IPS-11a (cell line): ENCODE results near the gene TRERF1.

Experiments used
- H3K4me3 ChIP-seq: one replicate; pipeline ENCODE4 v1.5.1; 2013; ENCODE audit warnings: low read depth, low read length, control low read depth

TRERF1 gene

GRCh38 chr6:42424906-42425474 is 26.7 kb downstream of the TRERF1 start:
- H3K4me3 ChIP-seq: no peak overlapping the region

DNA sequence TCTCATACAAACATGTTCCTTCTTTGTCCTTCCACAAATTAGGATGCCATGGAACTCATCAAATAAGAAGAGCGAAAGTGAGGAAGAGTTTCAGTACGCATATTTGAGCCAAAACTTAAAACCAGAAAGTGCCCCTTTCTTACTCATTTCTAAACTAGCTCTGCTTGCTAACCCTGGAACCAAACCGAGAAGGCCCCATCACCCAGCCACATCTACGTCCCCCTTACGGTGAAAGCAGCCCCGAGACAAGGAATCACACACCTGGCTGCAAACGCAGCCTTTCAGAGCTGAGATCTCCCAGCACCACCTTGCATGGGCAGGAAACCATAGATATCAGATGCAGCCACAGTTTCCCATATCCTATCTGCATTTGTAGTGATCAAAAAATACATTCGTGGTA is 28.5 kb downstream of the TRERF1 start:
- H3K4me3 ChIP-seq: no peak overlapping the region

- no peak overlapping the region for H3K4me3 ChIP-seq
Measured at GRCh38 chr6:42420741-42421140, 31.0 kb downstream of the TRERF1 start.

DNA sequence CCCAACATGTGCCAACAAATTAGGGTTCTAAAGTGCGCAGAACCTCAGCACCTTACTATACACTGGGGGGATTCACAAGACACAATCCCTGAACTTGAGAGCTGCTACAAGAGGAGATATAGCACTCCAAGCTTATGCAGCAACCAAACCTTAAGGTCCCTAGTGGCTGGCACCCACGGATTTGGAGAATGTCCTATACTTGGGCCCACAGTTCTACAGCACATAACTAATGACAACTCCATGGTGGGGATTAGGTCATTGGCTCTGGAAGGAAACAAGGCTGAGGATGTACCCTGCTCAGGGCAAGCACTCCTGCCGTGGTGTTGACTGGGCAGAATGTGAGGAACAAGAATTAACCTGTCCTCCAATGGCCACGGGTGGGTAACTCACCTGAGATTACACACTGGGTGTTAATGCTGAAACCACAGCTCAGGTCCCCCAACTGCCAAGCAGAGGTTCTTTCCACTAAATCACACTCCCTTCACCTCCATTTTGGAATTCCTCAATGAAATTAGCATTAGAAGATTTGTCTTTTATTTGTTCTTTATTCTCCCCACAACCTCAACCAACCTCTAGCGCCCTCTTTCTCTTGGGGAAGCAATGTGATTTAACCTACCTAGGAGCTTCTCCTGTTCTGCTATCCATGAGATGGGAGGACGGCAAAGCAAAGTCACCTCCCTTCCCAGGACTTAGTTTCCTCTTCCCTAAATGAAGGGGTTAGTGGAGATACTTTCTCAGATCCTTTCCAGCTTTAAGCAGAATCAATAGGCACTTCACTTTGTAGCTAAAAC is 32.0 kb downstream of the TRERF1 start:
- H3K4me3 ChIP-seq: no peak overlapping the region

DNA sequence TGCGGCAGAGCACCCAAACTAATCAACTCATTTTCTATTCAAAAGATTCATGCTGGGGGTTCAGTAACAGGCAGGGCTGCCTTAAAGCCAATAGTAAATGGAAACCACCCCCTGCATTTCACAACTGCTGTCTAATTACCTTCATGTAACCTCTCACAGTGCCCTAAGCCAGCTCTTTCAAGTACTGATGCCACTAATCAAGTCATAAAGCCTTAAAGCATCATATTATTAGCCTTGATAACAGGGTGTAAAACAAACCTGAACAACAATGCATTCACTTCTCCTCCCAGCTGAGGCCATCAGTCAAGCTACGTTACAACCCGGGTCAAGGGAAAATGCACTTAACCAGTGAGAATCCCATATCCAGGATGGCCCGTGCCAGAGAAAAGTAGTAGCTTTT is 33.0 kb downstream of the TRERF1 start:
- no peak overlapping the region for H3K4me3 ChIP-seq

DNA sequence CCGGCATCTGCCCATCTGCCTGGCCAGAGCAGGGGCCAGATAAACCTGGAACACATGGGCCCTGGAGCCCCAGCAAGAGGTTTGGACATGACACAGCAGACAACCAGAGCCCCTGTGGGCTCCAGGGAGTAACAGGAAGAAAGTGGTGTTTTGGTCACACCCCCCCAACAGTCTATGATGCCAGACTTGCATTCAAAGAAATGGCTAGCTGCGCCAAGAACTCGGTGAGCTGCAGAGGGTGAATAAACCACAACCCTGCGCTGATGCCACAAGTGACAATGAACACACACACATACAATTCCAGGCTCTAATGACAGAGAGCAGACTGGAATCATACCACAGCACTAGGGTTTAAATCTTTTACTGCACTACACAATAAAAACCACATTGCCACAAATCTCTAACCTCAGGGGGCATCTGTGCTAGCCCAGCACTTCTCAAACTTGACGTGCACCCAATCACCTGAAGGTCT is 34.0 kb downstream of the TRERF1 start:
- no peak overlapping the region for H3K4me3 ChIP-seq

DNA sequence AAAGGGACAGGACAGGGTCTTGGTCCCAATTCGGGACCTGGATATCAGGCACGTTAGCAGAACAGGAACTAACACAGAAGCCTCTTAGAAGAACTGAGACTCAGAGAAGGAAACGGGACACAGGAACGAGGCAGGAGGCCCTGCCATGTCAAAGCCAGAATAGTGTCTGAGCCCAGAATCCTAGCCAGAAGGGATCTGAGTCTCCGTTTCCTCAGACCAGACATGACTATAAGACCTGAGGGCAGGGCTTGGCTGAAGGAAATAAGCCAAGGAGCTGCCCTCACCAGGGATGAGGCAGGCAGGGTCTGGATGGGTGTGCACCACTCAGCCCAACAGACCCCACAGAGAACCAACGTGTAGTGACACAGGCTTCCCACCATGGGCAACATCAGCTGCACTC is 40.3 kb downstream of the TRERF1 start:
- H3K4me3 ChIP-seq: no peak overlapping the region

DNA sequence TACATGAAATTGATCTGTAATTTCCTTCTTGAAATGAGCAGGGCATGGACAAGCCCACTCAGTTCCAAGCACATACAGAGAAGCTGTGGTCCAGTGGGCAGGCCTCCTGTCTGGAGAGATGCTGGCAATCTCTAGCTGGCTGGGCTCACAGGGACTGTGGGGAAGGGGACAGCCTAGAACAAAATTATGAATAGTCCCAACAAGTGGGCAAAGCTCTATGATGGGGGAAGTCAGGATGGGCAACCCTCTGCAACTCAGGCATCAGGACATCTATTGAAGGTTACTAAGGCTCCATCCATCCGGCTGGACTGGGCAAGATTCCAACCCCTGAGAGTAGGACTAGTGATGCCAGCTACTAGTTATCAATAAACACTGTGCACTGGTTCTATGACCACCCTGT is 40.9 kb downstream of the TRERF1 start:
- no peak overlapping the region for H3K4me3 ChIP-seq

GRCh38 chr6:42409581-42409980 is 42.1 kb downstream of the TRERF1 start:
- H3K4me3 ChIP-seq: no peak overlapping the region

- no peak overlapping the region for H3K4me3 ChIP-seq
Measured at GRCh38 chr6:42407379-42407778, 44.3 kb downstream of the TRERF1 start.

DNA sequence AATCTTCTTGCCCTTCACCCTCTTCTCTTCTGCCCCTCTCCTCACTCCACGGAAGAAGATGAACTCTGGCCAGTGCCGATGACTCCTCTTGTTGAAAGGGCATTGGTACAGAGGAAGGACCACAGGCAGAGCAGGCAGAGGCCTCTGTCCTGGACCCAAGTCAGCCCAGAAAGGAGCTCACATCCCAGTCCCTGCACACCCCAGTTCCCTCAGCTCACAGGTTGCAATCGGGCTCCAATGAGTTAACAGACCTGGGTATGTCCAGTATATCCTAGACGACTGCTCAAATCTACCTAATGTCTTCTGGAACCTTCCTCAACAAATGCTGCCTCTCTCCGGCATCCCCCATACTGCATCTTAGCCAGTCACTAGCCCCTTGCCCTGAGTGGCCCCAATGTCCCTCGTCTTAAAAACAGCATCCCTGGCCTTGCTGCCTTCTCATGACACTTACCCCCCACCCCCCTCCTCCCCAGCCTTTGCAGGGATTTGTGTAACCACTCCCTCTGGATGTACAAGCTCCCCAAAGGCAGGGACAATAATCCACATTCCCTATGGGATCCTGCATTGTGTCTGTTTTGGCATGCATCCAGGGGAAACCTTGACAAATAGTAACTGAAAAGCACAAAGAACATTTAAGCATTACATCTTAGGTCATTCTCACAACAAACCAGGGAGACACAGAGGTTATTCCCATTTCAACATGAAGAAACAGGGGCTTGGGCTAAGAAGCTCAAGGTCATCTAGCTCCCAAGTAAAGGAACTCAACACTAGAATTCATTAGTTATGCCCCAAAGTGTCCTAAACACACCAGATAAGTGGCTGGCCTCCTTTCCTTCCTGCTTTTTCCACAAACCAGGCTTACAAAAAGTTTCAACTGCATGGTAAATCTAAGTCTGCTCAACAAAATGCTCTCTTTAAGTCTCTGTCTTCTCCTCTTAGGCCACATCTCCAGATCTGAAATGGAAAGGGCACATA is 45.1 kb downstream of the TRERF1 start:
- no peak overlapping the region for H3K4me3 ChIP-seq

DNA sequence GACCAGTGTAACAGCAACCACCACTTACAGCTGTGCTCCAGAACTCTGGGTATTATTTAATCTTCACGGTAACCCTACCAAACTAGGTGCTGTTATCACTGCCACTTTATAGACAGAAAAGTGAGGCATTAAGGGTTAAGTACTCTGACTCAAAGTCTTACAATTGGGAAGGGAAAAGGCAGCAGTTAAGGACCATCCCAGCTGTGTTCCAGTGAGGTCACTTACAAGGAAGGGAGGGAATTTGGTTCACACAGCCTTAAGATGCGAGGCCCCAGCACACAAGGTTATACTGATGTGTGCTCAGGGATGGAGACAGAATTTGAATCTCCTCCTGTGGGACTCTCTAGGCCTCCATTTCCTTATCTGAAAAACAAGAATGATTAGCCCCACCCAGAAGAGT is 46.7 kb downstream of the TRERF1 start:
- H3K4me3 ChIP-seq: no peak overlapping the region

- no peak overlapping the region for H3K4me3 ChIP-seq
Measured at GRCh38 chr6:42404484-42404883, 47.2 kb downstream of the TRERF1 start.

GRCh38 chr6:42403831-42404230 is 47.9 kb downstream of the TRERF1 start:
- H3K4me3 ChIP-seq: no peak overlapping the region

DNA sequence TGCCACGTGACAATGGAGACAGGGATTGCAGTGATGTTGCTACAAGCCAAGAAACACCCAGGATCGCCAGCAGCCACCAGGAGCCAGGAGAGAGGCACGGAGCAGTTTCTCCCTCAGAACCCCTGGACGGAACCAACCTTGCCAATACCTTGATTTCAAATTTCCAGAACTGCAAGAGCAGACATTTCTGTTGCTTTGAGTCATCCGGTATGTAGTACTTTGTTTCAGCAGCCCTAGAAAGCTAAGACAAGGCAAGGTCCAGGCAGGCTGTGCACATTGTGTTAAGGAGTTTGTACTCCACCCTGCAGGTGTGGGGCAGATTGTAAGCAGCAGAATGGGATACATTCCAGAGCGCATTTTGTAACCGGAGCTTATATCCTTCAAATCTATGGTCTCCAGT is 48.3 kb downstream of the TRERF1 start:
- no peak overlapping the region for H3K4me3 ChIP-seq

GRCh38 chr6:42402184-42402583 is 49.5 kb downstream of the TRERF1 start:
- H3K4me3 ChIP-seq: no peak overlapping the region

GRCh38 chr6:42401613-42401951 is 50.1 kb downstream of the TRERF1 start:
- H3K4me3 ChIP-seq: no peak overlapping the region

DNA sequence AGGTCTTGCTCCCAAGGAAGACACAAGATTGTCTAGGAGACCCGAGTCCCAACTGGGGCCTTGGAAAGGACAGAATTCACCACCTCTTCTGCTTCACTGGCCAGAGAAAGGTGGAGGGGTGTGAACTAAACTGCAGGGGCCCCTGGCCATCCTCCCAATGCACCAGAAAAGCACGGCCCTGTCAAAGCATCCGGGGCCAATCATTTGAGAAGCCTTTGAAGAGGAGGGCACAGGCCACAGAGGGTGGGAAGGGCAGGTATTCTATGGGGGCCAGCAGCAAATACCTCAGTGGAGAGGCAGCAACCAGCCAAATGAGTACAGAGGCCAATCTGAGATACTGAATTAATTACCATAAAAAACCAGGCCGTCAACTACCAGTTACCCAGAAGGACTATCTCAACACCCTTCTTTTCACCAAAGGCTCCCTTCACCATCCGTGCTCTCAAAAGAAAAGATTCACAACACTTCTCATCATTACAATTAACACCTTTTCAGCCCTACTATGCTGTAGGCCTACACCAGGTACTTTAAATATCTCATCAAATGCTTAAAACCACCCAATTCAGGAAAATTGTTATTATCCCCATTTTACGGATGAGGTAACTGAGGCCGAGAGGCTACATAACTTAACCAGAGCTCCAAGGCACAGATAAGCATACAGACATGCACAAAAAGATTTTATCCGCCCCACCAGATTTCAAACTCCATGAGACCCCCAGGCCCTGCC is 50.7 kb downstream of the TRERF1 start:
- no peak overlapping the region for H3K4me3 ChIP-seq

GRCh38 chr6:42400061-42400760 is 51.5 kb downstream of the TRERF1 start:
- H3K4me3 ChIP-seq: no peak overlapping the region

DNA sequence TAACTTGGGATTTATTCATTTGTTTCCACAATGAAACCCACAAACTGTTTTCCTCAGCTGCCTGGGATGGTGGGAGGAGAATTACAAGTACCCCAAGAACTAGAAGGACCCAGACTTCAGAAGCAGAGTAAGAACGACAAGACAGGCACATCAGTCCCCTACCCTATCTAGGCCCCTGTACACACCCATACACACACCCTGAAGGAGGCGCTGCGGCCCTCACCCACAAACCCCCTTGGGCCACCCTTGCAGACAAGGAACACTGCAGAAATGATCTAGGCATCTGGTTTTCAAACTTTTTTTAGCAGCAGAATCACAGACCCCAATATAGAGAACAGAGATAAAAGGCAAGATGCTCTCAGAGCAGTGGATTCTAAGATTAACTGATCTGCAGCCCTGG is 55.0 kb downstream of the TRERF1 start:
- H3K4me3 ChIP-seq: no peak overlapping the region
